NCI-H128 (cell line): ENCODE results near the gene ARMCX1.
A peak's percentile ranks its signal among the peaks of the same experiment; 100 is the strongest.
"Not testable (repeated sequence)": the region's sequence is repeated elsewhere in the genome, so short reads cannot be mapped to it uniquely, and the experiment has no call there.

ENCODE experiments used
- DNase-seq: peaks from one replicate; lab custom pipeline; 2025; ENCODE audit not compliant: unreplicated experiment; lab: John Stamatoyannopoulos, UW

ARMCX1 gene

GRCh38 chrX:101550362-101550750 is at the start of gene ARMCX1:
TSS of gene ARMCX1 (plus strand) at chrX:101550547. CDS start at chrX:101552931, 2,384 bp downstream.
- peak; percentile 0 for DNase-seq

DNA sequence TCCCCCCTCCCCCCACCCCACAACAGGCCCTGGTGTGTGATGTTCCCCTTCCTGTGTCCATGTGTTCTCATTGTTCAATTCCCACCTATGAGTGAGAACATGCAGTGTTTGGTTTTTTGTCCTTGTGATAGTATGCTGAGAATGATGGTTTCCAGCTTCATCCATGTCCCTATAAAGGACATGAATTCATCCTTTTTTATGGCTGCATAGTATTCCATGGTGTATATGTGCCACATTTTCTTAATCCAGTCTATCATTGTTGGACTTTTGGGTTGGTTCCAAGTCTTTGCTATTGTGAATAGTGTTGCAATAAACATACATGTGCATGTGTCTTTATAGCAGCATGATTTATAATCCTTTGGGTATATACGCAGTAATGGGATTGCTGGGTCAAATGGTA is 47.4 kb upstream of the ARMCX1 start:
- DNase-seq = not testable (repeated sequence)

- DNase-seq = no peak
Observed at GRCh38 chrX:101507372-101507771, 43.0 kb upstream of the ARMCX1 start.

DNA sequence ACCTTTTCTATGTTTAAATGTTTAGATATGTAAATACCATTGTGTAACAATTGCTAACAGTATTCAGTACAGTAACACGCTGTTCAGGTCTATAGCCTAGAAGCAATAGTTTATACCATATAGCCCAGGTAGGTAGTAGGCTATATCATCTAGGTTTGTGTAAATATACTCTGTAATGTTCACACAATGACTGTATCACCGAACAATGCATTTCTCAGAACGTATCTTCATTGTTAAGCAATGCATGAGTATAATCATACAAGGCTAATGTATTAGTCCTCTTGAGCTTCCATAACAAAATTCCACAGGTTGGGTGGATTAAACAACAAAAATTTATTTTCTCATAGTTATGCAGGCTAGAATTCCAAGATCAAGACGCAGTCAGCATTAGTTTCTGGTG is 42.4 kb upstream of the ARMCX1 start:
- DNase-seq = no peak

GRCh38 chrX:101530944-101531343 is 19.4 kb upstream of the ARMCX1 start:
- no peak for DNase-seq

- DNase-seq = no peak
Observed at GRCh38 chrX:101539116-101539515, 11.2 kb upstream of the ARMCX1 start.

- DNase-seq = no peak
Observed at GRCh38 chrX:101550751-101551379, 518 bp downstream of the ARMCX1 start.

DNA sequence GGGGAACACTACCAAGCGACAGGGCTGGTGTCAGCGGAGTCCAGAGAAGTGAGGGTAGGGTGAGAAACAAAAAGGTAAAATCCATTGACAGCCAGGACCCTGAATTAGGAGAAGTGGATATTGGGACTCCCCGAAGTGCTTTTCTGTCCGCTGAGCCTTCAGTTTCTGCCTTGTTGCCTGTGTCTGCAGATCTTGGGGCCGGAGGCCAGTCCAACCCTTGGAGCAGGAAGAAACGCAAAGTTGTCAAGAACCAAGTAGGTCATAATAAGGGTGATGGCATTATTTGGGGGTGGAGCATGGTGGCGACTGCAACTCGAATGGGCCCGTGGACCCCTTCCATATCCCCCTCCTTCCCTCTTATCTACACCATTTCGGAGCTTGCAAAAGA is 1.0 kb downstream of the ARMCX1 start:
- DNase-seq = no peak

DNA sequence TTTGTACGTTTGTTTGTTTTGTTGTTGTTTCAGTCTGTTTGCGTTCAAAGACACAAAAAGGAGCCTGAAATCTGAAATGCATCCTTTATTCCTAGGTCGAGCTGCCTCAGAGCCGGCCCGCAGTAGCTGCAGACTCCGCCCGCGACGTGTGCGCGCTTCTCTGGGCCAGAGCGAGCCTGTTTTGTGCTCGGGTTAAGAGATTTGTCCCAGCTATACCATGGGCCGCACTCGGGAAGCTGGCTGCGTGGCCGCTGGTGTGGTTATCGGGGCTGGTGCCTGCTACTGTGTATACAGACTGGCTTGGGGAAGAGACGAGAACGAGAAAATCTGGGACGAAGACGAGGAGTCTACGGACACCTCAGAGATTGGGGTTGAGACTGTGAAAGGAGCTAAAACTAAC is 2.4 kb downstream of the ARMCX1 start:
- DNase-seq = no peak

DNA sequence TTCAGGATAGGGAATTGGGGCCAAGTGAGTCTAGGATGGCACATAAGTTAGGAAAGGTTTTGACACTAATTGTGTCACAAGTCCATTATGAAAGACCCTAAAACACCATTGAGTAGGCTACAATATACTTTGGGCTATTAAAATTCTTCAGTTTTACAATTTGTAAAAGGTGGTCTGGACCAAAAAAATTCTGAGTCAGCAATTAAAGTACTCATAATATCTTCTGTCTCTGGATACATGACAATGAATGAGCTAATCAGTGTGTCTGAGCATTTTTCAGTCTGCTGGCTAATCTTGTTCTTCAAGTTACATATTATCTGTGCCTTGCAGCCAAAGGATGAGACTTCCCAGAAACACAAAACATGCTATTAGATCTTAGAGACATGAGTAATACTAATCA is 14.3 kb downstream of the ARMCX1 start:
- DNase-seq = no peak

DNA sequence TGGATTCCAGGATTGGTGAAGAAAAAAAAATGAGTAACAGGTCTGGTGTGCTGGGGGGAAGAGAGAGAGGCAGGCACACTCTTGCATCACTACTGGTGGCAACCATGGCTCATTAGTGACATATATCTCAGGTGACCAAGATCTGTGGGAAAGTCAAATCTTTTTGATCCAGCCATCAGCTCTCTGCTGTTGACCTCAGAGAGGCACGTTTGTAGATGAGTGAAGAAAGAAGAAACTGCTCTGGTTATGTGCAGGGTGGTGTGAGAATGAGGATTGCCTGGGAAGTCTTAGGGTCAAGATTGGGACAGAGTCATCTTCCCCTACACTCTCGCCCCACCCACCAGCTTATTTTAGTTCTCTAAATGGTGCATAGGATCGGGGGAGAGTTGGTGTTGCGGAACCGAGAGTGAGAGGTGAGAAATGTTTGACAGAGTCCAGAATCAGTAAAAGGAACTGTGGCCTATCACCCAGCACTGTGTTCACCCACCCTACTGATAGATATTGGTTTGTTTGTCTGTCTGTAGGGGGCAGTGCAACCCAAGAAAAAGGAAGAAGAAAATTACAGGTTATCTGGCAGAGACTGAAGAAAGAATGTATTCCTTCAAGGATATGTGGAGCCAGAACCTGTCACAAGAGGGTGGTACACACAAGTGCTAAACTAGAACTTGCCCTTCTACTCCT is 45.5 kb downstream of the ARMCX1 start:
- DNase-seq = no peak

GRCh38 chrX:101599592-101599991 is 49.2 kb downstream of the ARMCX1 start:
- not testable (repeated sequence) for DNase-seq

GRCh38 chrX:101602077-101602476 is 51.7 kb downstream of the ARMCX1 start:
- no peak for DNase-seq
